Kidney epithelial cell (primary cell): ENCODE measurements around the gene MYO3A. TPM values are rescaled to one million over a fixed set of nuclear protein-coding genes. Genes with fewer than 3 reads are reported as not detected.

Experiments
- DNase-seq: peaks from one replicate; pipeline ENCODE4 v3.0.0-alpha.2; 2010; ENCODE audit warnings: low read depth
- H3K27me3 ChIP-seq: 2 replicates; pipeline ENCODE4 v1.6.0; 2011; ENCODE audit warnings: low read length; ENCODE audit not compliant: control insufficient read depth, insufficient read depth
- H3K36me3 ChIP-seq: 2 replicates; pipeline ENCODE4 v1.5.1; 2011; ENCODE audit warnings: low read length; ENCODE audit not compliant: control insufficient read depth, insufficient read depth
- H3K4me3 ChIP-seq: 2 replicates; pipeline ENCODE4 v1.5.1; 2011; ENCODE audit warnings: low read depth, mild to moderate bottlenecking, control low read depth, low read length
- CTCF ChIP-seq: IDR thresholded peaks from 2 replicates; pipeline ENCODE4 v1.5.1; 2011; ENCODE audit warnings: mild to moderate bottlenecking, moderate library complexity, low read length, control low read depth, inconsistent platforms; ENCODE audit not compliant: insufficient read depth, poor library complexity, severe bottlenecking
- total RNA-seq: library from RNA; depleted of rRNA; stranded (reverse); fragments of >200 nt; gene quantifications from 2 replicates; pipeline ENCODE4 v1.2.3, GENCODE V29; 2015

The MYO3A gene
- total RNA-seq, 1 donor from 2014 or later = 2.3 TPM

DNA sequence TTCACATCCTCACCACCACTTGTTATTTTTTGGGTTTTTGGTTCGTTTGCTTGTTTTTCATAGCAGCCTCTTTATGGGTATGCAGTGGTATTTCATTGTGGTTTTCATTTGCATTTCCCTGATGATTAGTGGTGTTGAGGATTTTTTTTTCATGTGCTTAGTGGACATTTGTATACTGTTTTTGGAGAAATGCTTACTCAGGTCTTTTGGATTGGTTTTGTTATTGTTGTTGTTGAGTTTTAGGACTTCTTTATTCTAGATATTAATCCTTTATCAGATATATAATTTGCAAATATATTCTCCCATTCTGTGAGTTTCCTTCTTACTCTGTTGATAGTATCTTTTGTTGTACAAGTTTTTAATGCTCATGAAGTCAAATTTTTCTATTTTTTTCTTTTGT is 325.3 kb downstream of the MYO3A start:
- no peak overlapping the region for H3K4me3 ChIP-seq
- H3K27me3 ChIP-seq = no peaks in the 10 kb centered on the region
- TF ChIP-seq CTCF = no peak
- H3K36me3 ChIP-seq = no peaks in the 10 kb centered on the region
- no peak for DNase-seq
